ENCODE measurements around the gene LHX4. TPM values are rescaled to one million over a fixed set of nuclear protein-coding genes. Genes with fewer than 3 reads are reported as not detected.

The LHX4 gene
- total and polyA plus RNA-seq, 2 of the 13 experiments (the other 11 are each of a cell fraction or from before 2014, with no cell fraction given): 0.03 to 0.07 TPM

- ChIA-PET POLR2A (no interaction called here), CTCF (ENCODE audit: low intra/inter-chr PET ratio, low total read pairs) (no interaction called here)
- no peak for FAIRE-seq
- DNase-seq (ENCODE audit: low spot score): no peak
- in situ Hi-C loops (cut with HindIII; ENCODE audit: extremely low pct_ligation_motif_present, low pct_unique_long_range_greater_than_20kb): no loop called here
- intact Hi-C loops (cut with micrococcal nuclease; ENCODE audit: unreplicated experiment): no loop called here
- no peaks in the 10 kb centered on the region for H3K4me1 ChIP-seq (ENCODE audit: insufficient read depth, low read length)
- H3K27ac ChIP-seq (ENCODE audit: extremely low read length, insufficient read depth, low read length): no peak overlapping the region
- TF ChIP-seq UBTF (CRISPR knock-in tag; IDR thresholded peaks at IDR 0.05): no peak
- no peak for TF ChIP-seq ZKSCAN1 (IDR thresholded peaks at IDR 0.05; ENCODE audit: low read length)
- TF ChIP-seq ZNF496 (CRISPR knock-in tag; IDR thresholded peaks at IDR 0.05; ENCODE audit: insufficient replicate concordance): no peak
- no peak for TF ChIP-seq ZNF205 (CRISPR knock-in tag; IDR thresholded peaks at IDR 0.05)
- TF ChIP-seq ZNF615 (CRISPR knock-in tag; IDR thresholded peaks at IDR 0.05; ENCODE audit: borderline replicate concordance): no peak
- TF ChIP-seq ZNF563 (CRISPR knock-in tag; IDR thresholded peaks at IDR 0.05): no peak
- no peak for TF ChIP-seq MXD3 (CRISPR knock-in tag; IDR thresholded peaks at IDR 0.05)
- TF ChIP-seq ZNF318 (CRISPR knock-in tag; IDR thresholded peaks at IDR 0.05): no peak
- no peak for TF ChIP-seq CSRNP1 (CRISPR knock-in tag; IDR thresholded peaks at IDR 0.05)
- no peak for TF ChIP-seq ZNF546 (CRISPR knock-in tag; conservative IDR thresholded peaks at IDR 0.05)
- no peak for TF ChIP-seq ZNF253 (CRISPR knock-in tag; IDR thresholded peaks at IDR 0.05; ENCODE audit: borderline replicate concordance)
- no peaks in the 10 kb centered on the region for H3K9me3 ChIP-seq (ENCODE audit: low read length)
- no TSS peak for BruUV-seq (replicated peaks)
- no peaks in the 10 kb centered on the region for H3K36me3 ChIP-seq (replicated peaks in 1 of 2; ENCODE audit: control insufficient read depth in 1 of 2, insufficient read depth in 2 of 2, low read length in 2 of 2)
- no peaks in the 10 kb centered on the region for H3K79me2 ChIP-seq (ENCODE audit: insufficient read depth, low read length)
- WGBS (ENCODE audit: low lambda C conversion rate): 0% methylated on average over 1 of the region's 11 CpGs
- ATAC-seq: no peak; the same call in 2 of the 3 replicates
- H3K9ac ChIP-seq (ENCODE audit: insufficient read depth, low read depth, low read length): no peak overlapping the region
- H3K27me3 ChIP-seq (ENCODE audit: control insufficient read depth in 1 of 2, insufficient read depth in 2 of 2, low read length in 2 of 2): peaks cover 9 to 74% of the 10 kb centered on the region in 2 experiments; a peak in 4 of 5 replicates
- no peak overlapping the region for H3K4me2 ChIP-seq (ENCODE audit: low read depth, low read length)
- no peak overlapping the region for H2AFZ ChIP-seq (ENCODE audit: low read length)
- no peaks in the 10 kb centered on the region for H4K20me1 ChIP-seq (ENCODE audit: insufficient read depth, low read length)
- no peak overlapping the region for H3K4me3 ChIP-seq (replicated peaks in 1 of 3; ENCODE audit: insufficient read depth in 1 of 3, low read depth in 2 of 3, low read length in 3 of 3)
These were observed 10.3 kb upstream of the LHX4 start for GRCh38 chr1:180219776-180220175.
